SU-DHL-6 (cell line): Measurements from ENCODE around the gene MEIOC.

ENCODE experiments used
- CTCF ChIP-seq: fragments of 200-600 bp; sonication (generic); IDR thresholded peaks from one replicate; pipeline ENCODE4 v1.5.1; 2017; ENCODE audit warnings: antibody characterized with exemption, mild to moderate bottlenecking, low read length, moderate library complexity; ENCODE audit not compliant: insufficient read depth, poor library complexity, severe bottlenecking
- EZH2phosphoT487 ChIP-seq: fragments of 200-600 bp; sonication (generic), shearing (Covaris generic); conservative IDR thresholded peaks from 2 replicates; pipeline ENCODE4 v1.6.1; 2018; ENCODE audit warnings: mild to moderate bottlenecking, antibody characterized with exemption, low read length, moderate library complexity, mixed read lengths

- TF ChIP-seq CTCF = no peak
- TF ChIP-seq EZH2phosphoT487 = no peak
Observed at GRCh38 chr17:44606658-44607057, 49.6 kb upstream of the MEIOC start.
